IPS DF 6.9 (cell line): ENCODE results near the gene JAZF1.

ENCODE experiments used
- DNase-seq: peaks from one replicate; pipeline ENCODE4 v3.0.0-alpha.2; 2013; ENCODE audit warnings: low read depth, low spot score
- H3K27ac ChIP-seq: one replicate; pipeline ENCODE4 v1.5.1; 2013; ENCODE audit warnings: low read length, control low read depth
- H3K27me3 ChIP-seq: 2 replicates; pipeline ENCODE4 v1.6.1; 2013; ENCODE audit warnings: mild to moderate bottlenecking, low read length; ENCODE audit not compliant: control insufficient read depth, insufficient read depth
- H3K36me3 ChIP-seq: 2 replicates; pipeline ENCODE4 v1.6.1; 2013; ENCODE audit warnings: low read length; ENCODE audit not compliant: control insufficient read depth, insufficient read depth
- H3K4me1 ChIP-seq: 2 replicates; pipeline ENCODE4 v1.6.1; 2013; ENCODE audit warnings: low read length; ENCODE audit not compliant: control insufficient read depth, insufficient read depth
- H3K4me3 ChIP-seq: 2 replicates; pipeline ENCODE4 v1.5.1; 2013; ENCODE audit warnings: mild to moderate bottlenecking, low read length
- H3K9me3 ChIP-seq: 2 replicates; pipeline ENCODE4 v1.6.1; 2013; ENCODE audit warnings: low read length, inconsistent platforms; ENCODE audit not compliant: control insufficient read depth, insufficient read depth
- WGBS: extraction: QIAGEN DNeasy Blood & Tissue Kit; methylation state at CpG from one replicate; pipeline ENCODE4 v1.1.7; 2013; ENCODE audit warnings: mixed read lengths, missing lambda C conversion rate; ENCODE audit not compliant: insufficient read length, insufficient coverage; 5-methylcytosine and 5-hydroxymethylcytosine counted together

Gene JAZF1

GRCh38 chr7:27795977-27796376 is 384.6 kb downstream of the JAZF1 start:
- no peak for DNase-seq
- Histone ChIP-seq H3K27me3 (no peaks in the 10 kb centered on the region), H3K27ac (no peak overlapping the region), H3K36me3 (no peaks in the 10 kb centered on the region), H3K4me3 (no peak overlapping the region), H3K4me1 (no peaks in the 10 kb centered on the region), H3K9me3 (no peaks in the 10 kb centered on the region)
- whole genome bisulfite sequencing: no CpG with 5 or more reads among the region's 1 CpG

GRCh38 chr7:27793780-27794179 is 386.8 kb downstream of the JAZF1 start:
- Histone ChIP-seq H3K9me3 (no peaks in the 10 kb centered on the region), H3K36me3 (no peaks in the 10 kb centered on the region), H3K4me3 (no peak overlapping the region), H3K27ac (no peak overlapping the region), H3K27me3 (no peaks in the 10 kb centered on the region), H3K4me1 (no peaks in the 10 kb centered on the region)
- no peak for DNase-seq
- WGBS: no CpG with 5 or more reads among the region's 1 CpG

GRCh38 chr7:27788437-27788836 is 392.2 kb downstream of the JAZF1 start:
- H3K9me3 ChIP-seq: no peaks in the 10 kb centered on the region
- H3K27me3 ChIP-seq: no peaks in the 10 kb centered on the region
- DNase-seq: no peak
- H3K36me3 ChIP-seq: no peaks in the 10 kb centered on the region
- H3K27ac ChIP-seq: no peak overlapping the region
- H3K4me3 ChIP-seq: no peak overlapping the region
- no peaks in the 10 kb centered on the region for H3K4me1 ChIP-seq

GRCh38 chr7:27784399-27785053 is 396.1 kb downstream of the JAZF1 start:
- no CpG with 5 or more reads among the region's 6 CpGs for WGBS
- no peaks in the 10 kb centered on the region for H3K36me3 ChIP-seq
- no peaks in the 10 kb centered on the region for H3K27me3 ChIP-seq
- H3K4me3 ChIP-seq: no peak overlapping the region
- no peak overlapping the region for H3K27ac ChIP-seq
- DNase-seq: no peak
- H3K9me3 ChIP-seq: no peaks in the 10 kb centered on the region
- H3K4me1 ChIP-seq: no peaks in the 10 kb centered on the region

- Histone ChIP-seq H3K4me3 (no peak overlapping the region), H3K36me3 (no peaks in the 10 kb centered on the region), H3K27ac (no peak overlapping the region), H3K4me1 (no peaks in the 10 kb centered on the region), H3K9me3 (no peaks in the 10 kb centered on the region), H3K27me3 (no peaks in the 10 kb centered on the region)
- no CpG with 5 or more reads among the region's 2 CpGs for WGBS
- no peak for DNase-seq
Measured at GRCh38 chr7:27782849-27783248, 397.7 kb downstream of the JAZF1 start.

- DNase-seq: no peak
- no peak overlapping the region for H3K4me3 ChIP-seq
- WGBS: no CpG with 5 or more reads among the region's 2 CpGs
Measured at GRCh38 chr7:27781188-27781587, 399.4 kb downstream of the JAZF1 start.

More at GRCh38 chr7:27781188-27781587, 399.4 kb downstream of the JAZF1 start:
- H3K4me1 ChIP-seq: no peaks in the 10 kb centered on the region
- no peaks in the 10 kb centered on the region for H3K9me3 ChIP-seq
- H3K27ac ChIP-seq: no peak overlapping the region
- no peaks in the 10 kb centered on the region for H3K27me3 ChIP-seq
- H3K36me3 ChIP-seq: no peaks in the 10 kb centered on the region
